Coronary artery (tissue), 2 donors: ENCODE data around the gene HTRA2.
A peak's percentile ranks its signal among the peaks of the same experiment; 100 is the strongest.

ENCODE experiments used
- DNase-seq: peaks from one replicate; pipeline ENCODE4 v3.0.0-alpha.2; 2017; ENCODE audit warnings: low spot score
- H3K27ac ChIP-seq, 2 donors: fragments of 200-600 bp; sonication (generic); one replicate each; pipeline ENCODE4 v1.5.1; 2016 to 2019
- H3K4me3 ChIP-seq: fragments of 200-600 bp; sonication (generic); 2 replicates; pipeline ENCODE4 v1.5.1; 2016; ENCODE audit warnings: mild to moderate bottlenecking, moderate library complexity
- TF ChIP-seq, protein P1 (sequence below): fragments of 200-600 bp; sonication (generic); IDR thresholded peaks from one replicate; pipeline ENCODE4 v1.5.1; 2019; ENCODE audit warnings: antibody characterized with exemption

Gene HTRA2

DNA sequence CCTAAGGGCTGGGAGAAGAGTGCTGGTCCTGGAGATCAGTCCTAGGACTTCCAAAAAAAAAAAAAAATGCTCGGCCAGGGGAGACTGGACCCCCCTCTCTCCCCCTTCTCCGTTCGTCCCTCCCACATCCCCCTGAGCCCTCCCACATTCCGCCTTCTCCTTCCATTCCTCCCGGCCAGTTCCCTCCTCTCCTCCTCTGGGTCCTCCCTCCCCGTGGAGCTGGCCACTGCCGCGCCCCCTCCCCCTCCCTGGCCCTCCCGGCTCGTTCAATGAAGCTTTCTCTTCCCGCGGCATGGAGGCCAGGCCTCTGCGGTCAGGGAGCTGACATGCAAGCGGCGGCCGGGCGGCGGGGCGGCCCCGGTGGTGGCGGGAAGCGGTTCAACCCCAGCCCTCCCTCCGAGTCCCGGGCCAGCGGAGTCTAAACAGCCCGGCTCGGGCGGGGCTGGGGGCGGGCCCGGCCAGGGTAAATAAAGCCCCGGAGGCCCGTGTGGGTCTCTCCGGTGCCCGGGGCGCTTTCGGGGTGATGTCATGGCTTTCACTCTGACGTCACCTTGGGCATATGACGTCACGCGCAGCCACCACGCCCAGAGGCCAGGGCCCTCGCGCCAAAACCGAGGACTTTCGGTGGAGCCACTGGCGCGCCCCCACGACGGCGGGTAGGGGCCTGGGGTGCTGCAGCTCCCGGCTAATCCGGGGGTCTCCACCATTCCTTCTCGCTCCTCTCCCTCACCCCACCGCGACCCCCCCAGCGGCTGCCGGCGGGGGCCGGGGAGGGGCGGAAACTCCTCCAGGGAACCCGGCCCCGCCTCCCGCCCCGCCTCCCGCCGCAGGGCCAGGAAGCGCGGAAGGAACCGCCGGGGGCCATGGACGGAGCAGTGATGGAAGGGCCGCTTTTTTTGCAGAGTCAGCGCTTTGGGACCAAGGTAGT lies 24.4 kb downstream of the HTRA2 start, which contains the start of the genes DOK1 and LOXL3:
TSS of gene DOK1 (plus strand) at position 829 of the 928 bp plus-strand sequence. CDS start at position 864, 35 bp downstream.
TSS of gene LOXL3 (minus strand) at position 51 of the 928 bp plus-strand sequence. CDS start 1,308 bp downstream, outside the sequence.
- TF ChIP-seq, protein P1, sequence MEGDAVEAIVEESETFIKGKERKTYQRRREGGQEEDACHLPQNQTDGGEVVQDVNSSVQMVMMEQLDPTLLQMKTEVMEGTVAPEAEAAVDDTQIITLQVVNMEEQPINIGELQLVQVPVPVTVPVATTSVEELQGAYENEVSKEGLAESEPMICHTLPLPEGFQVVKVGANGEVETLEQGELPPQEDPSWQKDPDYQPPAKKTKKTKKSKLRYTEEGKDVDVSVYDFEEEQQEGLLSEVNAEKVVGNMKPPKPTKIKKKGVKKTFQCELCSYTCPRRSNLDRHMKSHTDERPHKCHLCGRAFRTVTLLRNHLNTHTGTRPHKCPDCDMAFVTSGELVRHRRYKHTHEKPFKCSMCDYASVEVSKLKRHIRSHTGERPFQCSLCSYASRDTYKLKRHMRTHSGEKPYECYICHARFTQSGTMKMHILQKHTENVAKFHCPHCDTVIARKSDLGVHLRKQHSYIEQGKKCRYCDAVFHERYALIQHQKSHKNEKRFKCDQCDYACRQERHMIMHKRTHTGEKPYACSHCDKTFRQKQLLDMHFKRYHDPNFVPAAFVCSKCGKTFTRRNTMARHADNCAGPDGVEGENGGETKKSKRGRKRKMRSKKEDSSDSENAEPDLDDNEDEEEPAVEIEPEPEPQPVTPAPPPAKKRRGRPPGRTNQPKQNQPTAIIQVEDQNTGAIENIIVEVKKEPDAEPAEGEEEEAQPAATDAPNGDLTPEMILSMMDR: no peak
- peak within 1 kb of the TSS; percentile 98 for H3K4me3 ChIP-seq
- peak within 1 kb of the TSS; percentile 82 to 99 for H3K27ac ChIP-seq
- peak; percentile 91 for DNase-seq

DNA sequence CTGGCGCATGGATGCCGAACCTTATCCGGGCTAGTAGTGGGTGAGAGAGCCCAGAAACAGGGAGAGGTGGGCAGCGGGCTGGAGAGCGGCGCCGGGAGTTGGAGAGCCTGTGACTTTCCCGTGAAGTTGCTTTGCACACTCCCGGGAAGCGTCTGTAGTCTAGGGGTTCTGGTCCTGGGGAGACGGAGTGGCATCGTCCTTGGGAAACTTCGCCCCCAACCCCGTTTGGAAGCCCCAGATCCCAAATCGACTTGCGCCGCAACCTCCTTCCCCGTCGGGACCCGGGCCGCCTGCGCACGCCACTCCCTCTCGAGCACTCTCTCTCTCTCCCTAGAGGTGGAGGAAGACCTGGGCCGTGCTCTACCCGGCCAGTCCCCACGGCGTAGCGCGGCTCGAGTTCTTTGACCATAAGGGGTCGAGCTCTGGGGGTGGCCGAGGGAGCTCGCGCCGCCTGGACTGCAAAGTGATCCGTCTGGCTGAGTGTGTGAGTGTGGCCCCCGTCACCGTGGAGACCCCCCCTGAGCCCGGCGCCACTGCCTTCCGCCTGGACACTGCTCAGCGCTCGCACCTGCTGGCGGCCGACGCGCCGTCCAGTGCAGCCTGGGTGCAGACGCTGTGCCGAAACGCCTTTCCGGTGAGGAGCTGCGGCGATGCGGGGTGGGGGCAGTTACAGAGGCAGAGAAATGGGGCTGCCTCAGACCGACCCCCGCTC lies 25.2 kb downstream of the HTRA2 start:
- DNase-seq: peak; percentile 79
- Histone ChIP-seq H3K4me3 (peak overlapping the region; percentile 98), H3K27ac (peak overlapping the region; percentile 82 to 99)
- TF ChIP-seq, protein P1: no peak

DNA sequence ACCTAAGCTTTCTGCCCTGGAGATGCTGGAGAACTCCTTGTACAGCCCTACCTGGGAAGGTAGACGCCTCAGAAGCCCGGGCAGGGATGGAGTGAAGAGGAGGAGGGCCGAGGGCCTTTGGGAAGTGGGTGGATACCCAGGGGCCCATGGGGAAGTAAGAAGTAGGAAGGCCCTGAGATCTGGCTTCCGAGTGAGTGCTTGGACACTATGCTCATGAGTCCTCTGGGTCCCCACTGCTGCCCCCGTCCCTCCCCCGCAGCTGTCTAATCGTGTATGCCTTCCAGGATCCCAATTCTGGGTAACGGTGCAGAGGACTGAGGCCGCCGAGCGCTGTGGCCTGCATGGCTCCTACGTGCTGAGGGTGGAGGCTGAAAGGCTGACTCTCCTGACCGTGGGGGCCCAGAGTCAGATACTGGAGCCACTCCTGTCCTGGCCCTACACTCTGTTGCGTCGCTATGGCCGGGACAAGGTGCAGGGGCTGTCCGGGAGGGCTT lies 25.9 kb downstream of the HTRA2 start:
- TF ChIP-seq, protein P1: no peak
- peak; percentile 76 for DNase-seq
- peak overlapping the region in 1 of 2 donors; percentile 99 for H3K27ac ChIP-seq
- peak overlapping the region; percentile 98 for H3K4me3 ChIP-seq

DNA sequence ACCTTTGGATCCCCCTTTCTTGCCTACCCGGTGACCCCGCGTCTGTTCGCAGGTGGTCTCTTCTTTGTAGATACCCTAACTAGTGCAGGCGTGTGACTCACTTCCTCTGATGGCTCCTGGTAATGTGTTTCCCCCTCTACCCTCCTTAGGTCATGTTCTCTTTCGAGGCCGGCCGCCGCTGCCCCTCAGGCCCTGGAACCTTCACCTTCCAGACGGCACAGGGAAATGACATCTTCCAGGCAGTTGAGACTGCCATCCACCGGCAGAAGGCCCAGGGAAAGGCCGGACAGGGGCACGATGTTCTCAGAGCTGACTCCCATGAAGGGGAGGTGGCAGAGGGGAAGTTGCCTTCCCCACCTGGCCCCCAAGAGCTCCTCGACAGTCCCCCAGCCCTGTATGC lies 26.4 kb downstream of the HTRA2 start:
- peak; percentile 71 for DNase-seq
- peak overlapping the region; percentile 98 for H3K4me3 ChIP-seq
- TF ChIP-seq, protein P1: no peak
- H3K27ac ChIP-seq: peak overlapping the region in 1 of 2 donors; percentile 99

DNA sequence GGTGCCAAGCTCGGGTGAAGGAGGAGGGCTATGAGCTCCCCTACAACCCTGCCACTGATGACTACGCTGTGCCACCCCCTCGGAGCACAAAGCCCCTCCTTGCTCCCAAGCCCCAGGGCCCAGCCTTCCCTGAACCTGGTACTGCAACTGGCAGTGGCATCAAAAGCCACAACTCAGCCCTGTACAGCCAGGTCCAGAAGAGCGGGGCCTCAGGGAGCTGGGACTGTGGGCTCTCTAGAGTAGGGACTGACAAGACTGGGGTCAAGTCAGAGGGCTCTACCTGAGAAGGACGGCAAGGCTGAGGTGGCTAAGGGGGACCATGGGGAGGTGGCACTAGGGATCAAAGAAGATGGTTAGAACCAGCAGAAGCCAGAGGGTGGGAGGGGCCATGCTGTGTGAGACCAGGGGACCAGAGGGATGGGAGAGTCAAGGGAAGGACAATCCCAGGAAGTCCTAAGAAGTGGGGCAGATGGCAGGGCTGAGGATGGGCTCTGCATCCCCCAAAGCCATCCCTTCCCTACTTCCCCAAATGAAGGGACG lies 27.2 kb downstream of the HTRA2 start:
- no peak overlapping the region for H3K4me3 ChIP-seq
- H3K27ac ChIP-seq: no peak overlapping the region
- peak; percentile 72 for DNase-seq
- TF ChIP-seq, protein P1: no peak

DNA sequence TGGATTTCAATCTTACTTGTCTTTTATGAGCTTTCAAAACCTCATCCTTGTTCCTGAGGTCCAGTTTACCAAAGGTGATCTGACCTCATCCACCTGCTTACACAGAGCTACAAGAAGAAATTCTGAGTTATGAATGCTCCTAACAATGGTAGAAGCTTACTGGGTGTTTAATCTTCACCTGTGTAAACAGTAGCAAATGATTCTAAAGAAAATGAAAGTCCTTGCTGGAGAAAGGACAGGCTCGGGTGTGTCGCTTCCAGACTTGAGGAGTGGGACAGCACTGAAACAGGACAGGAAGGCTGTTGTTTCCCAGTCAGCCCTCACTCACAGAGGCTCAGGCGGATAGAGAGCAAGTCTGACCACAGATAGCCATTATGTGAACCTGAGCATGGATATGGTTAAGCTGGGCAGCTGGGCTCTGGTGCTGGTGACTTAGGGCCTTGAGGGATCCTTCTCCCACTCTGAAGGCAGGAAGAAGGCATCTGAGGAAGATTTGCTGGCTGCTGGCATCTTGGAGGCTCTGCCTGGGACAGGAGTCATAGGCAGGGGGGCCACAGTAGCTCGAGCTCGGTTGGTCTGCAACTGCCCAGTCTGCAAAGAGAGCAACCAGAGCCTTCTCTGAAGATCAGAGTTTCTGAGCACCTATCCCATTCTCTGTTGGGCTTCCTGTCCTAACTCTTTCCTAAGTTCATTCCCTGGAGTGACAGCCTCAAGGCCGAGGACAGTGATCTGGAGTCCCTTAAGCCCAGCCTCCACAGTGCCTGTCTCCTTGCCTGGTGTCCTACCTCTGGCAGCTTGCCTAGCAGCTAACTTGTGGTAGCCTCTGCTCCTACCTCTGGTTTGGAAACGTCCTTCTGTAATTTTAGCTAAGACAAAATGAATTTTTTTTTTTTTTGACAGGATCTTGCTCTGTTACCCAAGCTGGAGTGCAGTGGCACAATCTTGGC lies 28.8 kb downstream of the HTRA2 start:
- no peak overlapping the region for H3K4me3 ChIP-seq
- TF ChIP-seq, protein P1: no peak
- DNase-seq: peak; percentile 61
- H3K27ac ChIP-seq: no peak overlapping the region
